GM12878 (cell line): ENCODE data around the gene GRXCR2. TPM values are rescaled to one million over a fixed set of nuclear protein-coding genes. Genes with fewer than 3 reads are reported as not detected.

ENCODE experiments used
- ATAC-seq: fragments of 200-7000 bp; cut with Tn5 transposase; 3 replicates; pipeline ENCODE4 v1.9.1; 2020; ENCODE audit warnings: mild to moderate bottlenecking, moderate library complexity
- BruUV-seq: library from RNA; stranded (reverse); fragments of 400-500 nt; replicated peaks from 2 replicates; lab custom pipeline; 2021; lab: Mats Ljungman, UMichigan
- CTCF ChIA-PET: fragments of 300-600 bp; sonication (Branson Sonifier 250); formaldehyde crosslinking; extraction: SDS; loops from one replicate; lab custom pipeline; 2021; ENCODE audit warnings: inconsistent platforms; lab: Yijun Ruan, JAX
- POLR2A ChIA-PET: fragments of 350-600 bp; formaldehyde crosslinking; extraction: SDS; loops from one replicate; lab custom pipeline; 2021; ENCODE audit warnings: inconsistent platforms; lab: Charles Lee
- RAD21 ChIA-PET: fragments of 300-600 bp; sonication (Branson Sonifier 250); formaldehyde crosslinking; loops from one replicate; lab custom pipeline; 2023; ENCODE audit warnings: antibody characterized with exemption; ENCODE audit not compliant: unreplicated experiment; lab: Charles Lee
- SMC1A ChIA-PET: fragments of 300-600 bp; sonication (Branson Sonifier 250); formaldehyde crosslinking; loops from one replicate; lab custom pipeline; 2023; ENCODE audit not compliant: unreplicated experiment, uncharacterized antibody; lab: Charles Lee
- DNase-seq: peaks from one replicate; pipeline ENCODE4 v3.0.0-alpha.2; 2011; ENCODE audit warnings: low read depth, low spot score
- FAIRE-seq: peaks from 3 replicates; lab custom pipeline; 2011; peaks lifted over from hg19 to GRCh38; lab: Jason Lieb, UNC
- H2AFZ ChIP-seq: 2 replicates; pipeline ENCODE4 v1.6.0; 2011; ENCODE audit warnings: low read depth, low read length, control low read depth; ENCODE audit not compliant: control insufficient read depth
- H3K27ac ChIP-seq: 2 replicates; pipeline ENCODE4 v1.5.1; 2011; ENCODE audit warnings: control low read depth; ENCODE audit not compliant: control insufficient read depth, insufficient read depth
- H3K27me3 ChIP-seq, 2 experiments: replicated peaks in 1 of 2; 2 replicates each; pipeline versions ENCODE4 v1.6.0 to v1.6.1; 2011; ENCODE audit warnings: low read length in 1 of 2; ENCODE audit not compliant: control insufficient read depth in 2 of 2, insufficient read depth in 2 of 2
- H3K36me3 ChIP-seq, 2 experiments: 2 replicates each; pipeline ENCODE4 v1.5.1; 2011; ENCODE audit warnings: low read length in 1 of 2; ENCODE audit not compliant: control insufficient read depth in 2 of 2, insufficient read depth in 2 of 2
- H3K4me1 ChIP-seq: 2 replicates; pipeline ENCODE4 v1.6.1; 2011; ENCODE audit warnings: mild to moderate bottlenecking, low read length, moderate library complexity, mixed read lengths; ENCODE audit not compliant: control insufficient read depth, insufficient read depth
- H3K4me2 ChIP-seq: 2 replicates; pipeline ENCODE4 v1.6.0; 2011; ENCODE audit warnings: control low read depth; ENCODE audit not compliant: control insufficient read depth, insufficient read depth
- H3K4me3 ChIP-seq: fragments of 200-600 bp; sonication (generic); 2 replicates; pipeline ENCODE4 v1.5.1; 2016
- H3K79me2 ChIP-seq: 2 replicates; pipeline ENCODE4 v1.6.0; 2011; ENCODE audit warnings: low read length; ENCODE audit not compliant: control insufficient read depth, insufficient read depth
- H3K9ac ChIP-seq: 2 replicates; pipeline ENCODE4 v1.8.0; 2011; ENCODE audit warnings: low read length, control low read depth, mixed read lengths; ENCODE audit not compliant: control insufficient read depth, insufficient read depth
- H3K9me3 ChIP-seq: replicated peaks from 3 replicates; pipeline ENCODE4 v1.5.1; 2011; ENCODE audit warnings: mild to moderate bottlenecking, low read length; ENCODE audit not compliant: control insufficient read depth, insufficient read depth
- H4K20me1 ChIP-seq: 2 replicates; pipeline ENCODE4 v1.6.0; 2011; ENCODE audit not compliant: control insufficient read depth, insufficient read depth
- ASH2L ChIP-seq: fragments of 300-600, 200-600 bp; sonication (generic); IDR thresholded peaks from 2 replicates; pipeline ENCODE4 v1.6.1; 2017; ENCODE audit warnings: low read depth, mild to moderate bottlenecking, borderline replicate concordance
- CBX3 ChIP-seq: fragments of 200-600 bp; sonication (generic); IDR thresholded peaks from 2 replicates; pipeline ENCODE4 v1.6.1; 2016; ENCODE audit warnings: low read depth, borderline replicate concordance
- CEBPZ ChIP-seq: fragments of 150-350 bp; IDR thresholded peaks from 2 replicates; pipeline ENCODE4 v1.6.1; 2016; ENCODE audit warnings: low read depth, low read length
- CREM ChIP-seq: IDR thresholded peaks from 2 replicates; pipeline ENCODE4 v1.6.1; 2014; ENCODE audit warnings: antibody characterized with exemption, low read depth
- E2F8 ChIP-seq: fragments of 450-650 bp; IDR thresholded peaks from 2 replicates; pipeline ENCODE4 v1.6.1; 2018; ENCODE audit warnings: mild to moderate bottlenecking, low read depth, moderate library complexity; ENCODE audit not compliant: partially characterized antibody
- ELK1 ChIP-seq: IDR thresholded peaks from 2 replicates; pipeline ENCODE4 v1.6.1; 2012; ENCODE audit warnings: low read depth, low read length, improper control_type of control experiment
- EP300 ChIP-seq, 2 experiments: fragments of 150-350 bp in 1 of 2; IDR thresholded peaks; 2 replicates each; pipeline ENCODE4 v1.6.1; 2011 to 2012; ENCODE audit warnings: low read depth in 2 of 2, low read length in 2 of 2, borderline replicate concordance in 1 of 2, improper control_type of control experiment in 1 of 2, inconsistent platforms in 1 of 2; ENCODE audit not compliant: control insufficient read depth in 1 of 2
- SP1 ChIP-seq: IDR thresholded peaks from one replicate; pipeline ENCODE4 v1.6.1; 2011; ENCODE audit warnings: low read depth, low read length
- TCF12 ChIP-seq: IDR thresholded peaks from 2 replicates; pipeline ENCODE4 v1.6.1; 2011; ENCODE audit warnings: low read depth, mild to moderate bottlenecking, low read length
- WGBS: methylation state at CpG from one replicate; pipeline ENCODE4 v1.1.6; 2016; ENCODE audit warnings: low lambda C conversion rate; ENCODE audit not compliant: insufficient replicate concordance, insufficient coverage; ENCODE audit errors: missing lambda C conversion rate; 5-methylcytosine and 5-hydroxymethylcytosine counted together
- in situ Hi-C: fragments of 300-500 bp; cut with MboI; formaldehyde crosslinking; loops from 9 replicates; pipeline ENCODE4 v1.14.3; 2018; ENCODE audit warnings: mixed read lengths
- intact Hi-C: fragments of 100-400 bp; cut with micrococcal nuclease; formaldehyde crosslinking; loops from one replicate; pipeline ENCODE4 v1.14.2; 2022; ENCODE audit not compliant: unreplicated experiment
- polyA plus RNA-seq, 11 experiments: library from polyadenylated mRNA; depleted of rRNA in 4 of 11; unstranded in 6 of 11; stranded (reverse) in 5 of 11; fragments of >200 nt; fragmentation: Nextera tagmentation in 4 of 11; fragmentation: Illumina TruSeq in 1 of 11; extraction: Ambion mirVana in 4 of 11; extraction: Trizol in 1 of 11; gene quantifications; 1 replicate in 1 of 11; 2 replicates in 10 of 11; pipeline versions ENCODE4 v1.2.1 to v1.2.3, GENCODE V29; 2011 to 2016; ENCODE audit warnings: inconsistent platforms in 2 of 11, missing spikeins in 2 of 11, low read depth in 1 of 11
- total RNA-seq, 4 experiments: library from RNA; depleted of rRNA in 3 of 4; stranded (reverse); fragments of >200 nt in 3 of 4; fragmentation: Illumina TruSeq in 1 of 4; extraction: Trizol in 1 of 4; gene quantifications; 2 replicates each; pipeline versions ENCODE4 v1.2.1 to v1.2.3, GENCODE V29; 2013 to 2021

The GRXCR2 gene
- total and polyA plus RNA-seq, 10 of the 15 experiments (the other 5 are each of a cell fraction or from before 2014, with no cell fraction given): not detected

GRCh38 chr5:145903867-145904266 is 31.1 kb upstream of the GRXCR2 start:
- Histone ChIP-seq H3K9ac (no peak overlapping the region), H3K27ac (no peak overlapping the region), H3K36me3 (no peaks in the 10 kb centered on the region), H3K79me2 (no peaks in the 10 kb centered on the region), H3K27me3 (no peaks in the 10 kb centered on the region; a peak in 1 of 4 replicates), H3K4me3 (no peak overlapping the region), H2AFZ (no peak overlapping the region), H3K9me3 (no peaks in the 10 kb centered on the region), H3K4me2 (no peak overlapping the region), H3K4me1 (no peaks in the 10 kb centered on the region), H4K20me1 (no peaks in the 10 kb centered on the region)
- no TSS peak for BruUV-seq
- no peak for FAIRE-seq
- DNase-seq: no peak
- ChIA-PET RAD21 (no interaction called here), CTCF (no interaction called here), SMC1A (no interaction called here), POLR2A (no interaction called here)
- no peak for TF ChIP-seq CREM
- TF ChIP-seq CBX3: no peak
- no peak for TF ChIP-seq SP1
- no peak for TF ChIP-seq ELK1
- no peak for TF ChIP-seq TCF12
- no peak for TF ChIP-seq E2F8
- no peak for TF ChIP-seq EP300 (IDR thresholded peaks at IDR 0.05; ENCODE audit: borderline replicate concordance in 1 of 2, control insufficient read depth in 1 of 2, low read depth in 2 of 2, low read length in 2 of 2)
- TF ChIP-seq ASH2L: no peak
- no peak for TF ChIP-seq CEBPZ
- no peak for ATAC-seq
- in situ Hi-C loops: no loop called here
- WGBS: 6% methylated on average over 3 of the region's 3 CpGs
- intact Hi-C loops: no loop called here
